IMR-90 (cell line): ENCODE data around the gene CAPRIN1.
"Not testable (repeated sequence)": the region's sequence is repeated elsewhere in the genome, so short reads cannot be mapped to it uniquely, and the experiment has no call there.

Source experiments
- CTCF ChIP-seq: conservative IDR thresholded peaks from 2 replicates; pipeline ENCODE4 v1.5.1; 2012; ENCODE audit warnings: mild to moderate bottlenecking, low read depth, low read length, improper control_type of control experiment
- FOS ChIP-seq: fragments of 150-350 bp; IDR thresholded peaks from 2 replicates; pipeline ENCODE4 v1.6.1; 2016; ENCODE audit warnings: low read depth, low read length
- MAFK ChIP-seq: IDR thresholded peaks from 2 replicates; pipeline ENCODE4 v1.6.1; 2012; ENCODE audit warnings: low read depth, low read length, improper control_type of control experiment
- MAZ ChIP-seq: IDR thresholded peaks from 2 replicates; pipeline ENCODE4 v1.6.1; 2012; ENCODE audit warnings: low read depth, mild to moderate bottlenecking, low read length, improper control_type of control experiment, moderate library complexity, borderline replicate concordance

GRCh38 chr11:34066766-34067165, 15.2 kb downstream of the CAPRIN1 start:
- not testable (repeated sequence) for TF ChIP-seq CTCF, MAZ, FOS, MAFK
